Measurements from ENCODE around the gene PSME3. TPM values are rescaled to one million over a fixed set of nuclear protein-coding genes. Genes with fewer than 3 reads are reported as not detected.
"Not testable (repeated sequence)": the region's sequence is repeated elsewhere in the genome, so short reads cannot be mapped to it uniquely, and the experiment has no call there.

Gene PSME3
- polyA plus RNA-seq, 1 of the 3 experiments (the other 2 are of a cell fraction) = 139 TPM

DNA sequence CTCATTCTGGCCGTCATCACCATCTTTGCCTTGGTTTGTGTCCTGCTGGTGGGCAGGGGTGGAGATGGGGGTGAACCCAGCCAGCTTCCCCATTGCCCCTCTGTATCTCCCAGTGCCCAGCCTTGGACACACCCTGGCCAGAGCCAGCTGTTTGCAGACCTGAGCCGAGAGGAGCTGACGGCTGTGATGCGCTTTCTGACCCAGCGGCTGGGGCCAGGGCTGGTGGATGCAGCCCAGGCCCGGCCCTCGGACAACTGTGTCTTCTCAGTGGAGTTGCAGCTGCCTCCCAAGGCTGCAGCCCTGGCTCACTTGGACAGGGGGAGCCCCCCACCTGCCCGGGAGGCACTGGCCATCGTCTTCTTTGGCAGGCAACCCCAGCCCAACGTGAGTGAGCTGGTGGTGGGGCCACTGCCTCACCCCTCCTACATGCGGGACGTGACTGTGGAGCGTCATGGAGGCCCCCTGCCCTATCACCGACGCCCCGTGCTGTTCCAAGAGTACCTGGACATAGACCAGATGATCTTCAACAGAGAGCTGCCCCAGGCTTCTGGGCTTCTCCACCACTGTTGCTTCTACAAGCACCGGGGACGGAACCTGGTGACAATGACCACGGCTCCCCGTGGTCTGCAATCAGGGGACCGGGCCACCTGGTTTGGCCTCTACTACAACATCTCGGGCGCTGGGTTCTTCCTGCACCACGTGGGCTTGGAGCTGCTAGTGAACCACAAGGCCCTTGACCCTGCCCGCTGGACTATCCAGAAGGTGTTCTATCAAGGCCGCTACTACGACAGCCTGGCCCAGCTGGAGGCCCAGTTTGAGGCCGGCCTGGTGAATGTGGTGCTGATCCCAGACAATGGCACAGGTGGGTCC is 18.4 kb downstream of the PSME3 start:
- H3K9me3 ChIP-seq; H3K4me2 ChIP-seq; H2AFZ ChIP-seq (ENCODE audit: low read depth); H3K27me3 ChIP-seq (ENCODE audit: insufficient read depth); H3K79me2 ChIP-seq (ENCODE audit: insufficient read depth); H3K9ac ChIP-seq; H3K4me3 ChIP-seq (ENCODE audit: low read depth in 2 of 2, low read length in 1 of 2); DNase-seq; H3K36me3 ChIP-seq (replicated peaks in 1 of 2; ENCODE audit: control insufficient read depth in 1 of 2, insufficient read depth in 2 of 2, low read length in 1 of 2); H3K27ac ChIP-seq (ENCODE audit: low read depth in 2 of 2, low read length in 1 of 2); H3F3A ChIP-seq (replicated peaks; ENCODE audit: insufficient read depth); H3K4me1 ChIP-seq (ENCODE audit: control insufficient read depth in 1 of 2, insufficient read depth in 2 of 2, low read depth in 1 of 2, low read length in 1 of 2); H4K20me1 ChIP-seq (ENCODE audit: insufficient read depth); H3K9me2 ChIP-seq; POLR2A ChIA-PET: not testable (repeated sequence)
- CTCF ChIA-PET = interaction anchor here (1.6 kb wide), 1 partner anchor 27 kb away, joined by 3 read pairs; no protein-coding TSS in a partner anchor
- 50% methylated on average over 4 of the region's 28 CpGs for WGBS (ENCODE audit: low lambda C conversion rate)

DNA sequence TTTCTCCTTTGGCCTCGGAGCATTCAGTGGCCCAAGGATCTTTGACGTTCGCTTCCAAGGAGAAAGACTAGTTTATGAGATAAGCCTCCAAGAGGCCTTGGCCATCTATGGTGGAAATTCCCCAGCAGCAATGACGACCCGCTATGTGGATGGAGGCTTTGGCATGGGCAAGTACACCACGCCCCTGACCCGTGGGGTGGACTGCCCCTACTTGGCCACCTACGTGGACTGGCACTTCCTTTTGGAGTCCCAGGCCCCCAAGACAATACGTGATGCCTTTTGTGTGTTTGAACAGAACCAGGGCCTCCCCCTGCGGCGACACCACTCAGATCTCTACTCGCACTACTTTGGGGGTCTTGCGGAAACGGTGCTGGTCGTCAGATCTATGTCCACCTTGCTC is 19.2 kb downstream of the PSME3 start:
- H3K4me2 ChIP-seq = no peak overlapping the region
- ChIA-PET POLR2A (no interaction called here), CTCF (interaction anchor here (1.0 to 1.6 kb wide), 3 partner anchors 8 to 28 kb away, joined by 3 read pairs; partner anchors contain the start of gene AOC2)
- no peak overlapping the region for H3K9ac ChIP-seq
- no peak for DNase-seq
- H2AFZ ChIP-seq (ENCODE audit: low read depth) = no peak overlapping the region
- H3K27ac ChIP-seq (ENCODE audit: low read depth in 2 of 2, low read length in 1 of 2) = no peak overlapping the region
- WGBS (ENCODE audit: low lambda C conversion rate) = 86% methylated on average over 12 of the region's 15 CpGs
- H3F3A ChIP-seq (replicated peaks; ENCODE audit: insufficient read depth) = no peaks in the 10 kb centered on the region
- no peaks in the 10 kb centered on the region for H3K36me3 ChIP-seq (replicated peaks in 1 of 2; ENCODE audit: control insufficient read depth in 1 of 2, insufficient read depth in 2 of 2, low read length in 1 of 2)
- H3K4me3 ChIP-seq (ENCODE audit: low read depth in 2 of 2, low read length in 1 of 2) = no peak overlapping the region
- TF ChIP-seq, protein P1, sequence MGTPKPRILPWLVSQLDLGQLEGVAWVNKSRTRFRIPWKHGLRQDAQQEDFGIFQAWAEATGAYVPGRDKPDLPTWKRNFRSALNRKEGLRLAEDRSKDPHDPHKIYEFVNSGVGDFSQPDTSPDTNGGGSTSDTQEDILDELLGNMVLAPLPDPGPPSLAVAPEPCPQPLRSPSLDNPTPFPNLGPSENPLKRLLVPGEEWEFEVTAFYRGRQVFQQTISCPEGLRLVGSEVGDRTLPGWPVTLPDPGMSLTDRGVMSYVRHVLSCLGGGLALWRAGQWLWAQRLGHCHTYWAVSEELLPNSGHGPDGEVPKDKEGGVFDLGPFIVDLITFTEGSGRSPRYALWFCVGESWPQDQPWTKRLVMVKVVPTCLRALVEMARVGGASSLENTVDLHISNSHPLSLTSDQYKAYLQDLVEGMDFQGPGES (IDR thresholded peaks at IDR 0.05; ENCODE audit: low read depth, low read length) = no peak
- TF ChIP-seq MEF2A (IDR thresholded peaks at IDR 0.05; ENCODE audit: borderline replicate concordance, low read depth) = no peak
- no peak for TF ChIP-seq RCOR1 (IDR thresholded peaks at IDR 0.05; ENCODE audit: low read length)
- TF ChIP-seq, protein P2, sequence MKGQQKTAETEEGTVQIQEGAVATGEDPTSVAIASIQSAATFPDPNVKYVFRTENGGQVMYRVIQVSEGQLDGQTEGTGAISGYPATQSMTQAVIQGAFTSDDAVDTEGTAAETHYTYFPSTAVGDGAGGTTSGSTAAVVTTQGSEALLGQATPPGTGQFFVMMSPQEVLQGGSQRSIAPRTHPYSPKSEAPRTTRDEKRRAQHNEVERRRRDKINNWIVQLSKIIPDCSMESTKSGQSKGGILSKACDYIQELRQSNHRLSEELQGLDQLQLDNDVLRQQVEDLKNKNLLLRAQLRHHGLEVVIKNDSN (IDR thresholded peaks at IDR 0.05; ENCODE audit: borderline replicate concordance, low read depth) = no peak
- TF ChIP-seq CHD2 (IDR thresholded peaks at IDR 0.05; ENCODE audit: low read length, partially characterized antibody) = no peak
- TF ChIP-seq SMC3 (IDR thresholded peaks at IDR 0.05; ENCODE audit: low read depth, low read length) = no peak
- H4K20me1 ChIP-seq (ENCODE audit: insufficient read depth) = no peaks in the 10 kb centered on the region
- H3K9me2 ChIP-seq = no peaks in the 10 kb centered on the region
- H3K79me2 ChIP-seq (ENCODE audit: insufficient read depth) = no peaks in the 10 kb centered on the region
- H3K9me3 ChIP-seq = no peaks in the 10 kb centered on the region
- no peaks in the 10 kb centered on the region for H3K27me3 ChIP-seq (ENCODE audit: insufficient read depth)
- peaks cover 0 to 4% of the 10 kb centered on the region in 2 experiments; a peak in 1 of 4 replicates for H3K4me1 ChIP-seq (ENCODE audit: control insufficient read depth in 1 of 2, insufficient read depth in 2 of 2, low read depth in 1 of 2, low read length in 1 of 2)

DNA sequence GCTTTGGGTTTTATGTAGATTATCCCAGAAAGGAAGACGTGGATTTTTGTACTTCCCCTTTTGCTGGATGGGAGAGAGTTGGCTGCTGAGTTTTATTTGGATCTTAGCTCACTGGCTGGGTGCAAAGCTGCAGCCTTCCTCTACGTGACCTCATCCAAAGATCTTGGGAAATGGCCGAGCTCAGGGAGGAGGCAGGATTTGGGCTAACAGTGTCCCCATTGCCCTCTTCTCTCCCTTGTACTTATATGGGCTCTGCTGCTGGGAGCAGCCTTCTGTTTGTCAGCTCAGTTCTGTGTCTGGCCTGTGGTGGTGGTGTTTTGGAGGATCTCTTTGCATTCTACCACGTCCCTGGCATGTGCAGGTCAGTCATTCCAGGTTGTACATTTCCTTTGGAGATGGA is 19.8 kb downstream of the PSME3 start:
- Histone ChIP-seq H3K27me3 (ENCODE audit: insufficient read depth) (no peaks in the 10 kb centered on the region), H3K4me1 (ENCODE audit: control insufficient read depth in 1 of 2, insufficient read depth in 2 of 2, low read depth in 1 of 2, low read length in 1 of 2) (peaks cover 0 to 4% of the 10 kb centered on the region in 2 experiments; a peak in 1 of 4 replicates), H3K79me2 (ENCODE audit: insufficient read depth) (no peaks in the 10 kb centered on the region), H3K4me3 (ENCODE audit: low read depth in 2 of 2, low read length in 1 of 2) (no peak overlapping the region), H3K27ac (ENCODE audit: low read depth in 2 of 2, low read length in 1 of 2) (no peak overlapping the region), H3F3A (replicated peaks; ENCODE audit: insufficient read depth) (no peaks in the 10 kb centered on the region), H3K9me3 (no peaks in the 10 kb centered on the region), H2AFZ (ENCODE audit: low read depth) (no peak overlapping the region), H3K4me2 (no peak overlapping the region), H4K20me1 (ENCODE audit: insufficient read depth) (no peaks in the 10 kb centered on the region), H3K36me3 (replicated peaks in 1 of 2; ENCODE audit: control insufficient read depth in 1 of 2, insufficient read depth in 2 of 2, low read length in 1 of 2) (no peaks in the 10 kb centered on the region), H3K9ac (no peak overlapping the region), H3K9me2 (no peaks in the 10 kb centered on the region)
- 56% methylated on average over 4 of the region's 4 CpGs for WGBS (ENCODE audit: low lambda C conversion rate)
- ChIA-PET POLR2A (no interaction called here), CTCF (interaction anchor here (1.0 to 1.2 kb wide), 5 partner anchors 9 to 84 kb away, joined by 3 to 4 read pairs (median 3); partner anchors contain the start of genes AOC2 and BECN1)
- no peak for DNase-seq
- TF ChIP-seq MXI1 (IDR thresholded peaks at IDR 0.05; ENCODE audit: low read depth, low read length) (no peak), NRF1 (IDR thresholded peaks at IDR 0.05; ENCODE audit: low read depth, low read length) (no peak), RAD21 (IDR thresholded peaks at IDR 0.05; ENCODE audit: low read length) (no peak), POLR2AphosphoS5 (IDR thresholded peaks at IDR 0.05; ENCODE audit: low read depth, low read length) (no peak)
- TF ChIP-seq, protein P3, sequence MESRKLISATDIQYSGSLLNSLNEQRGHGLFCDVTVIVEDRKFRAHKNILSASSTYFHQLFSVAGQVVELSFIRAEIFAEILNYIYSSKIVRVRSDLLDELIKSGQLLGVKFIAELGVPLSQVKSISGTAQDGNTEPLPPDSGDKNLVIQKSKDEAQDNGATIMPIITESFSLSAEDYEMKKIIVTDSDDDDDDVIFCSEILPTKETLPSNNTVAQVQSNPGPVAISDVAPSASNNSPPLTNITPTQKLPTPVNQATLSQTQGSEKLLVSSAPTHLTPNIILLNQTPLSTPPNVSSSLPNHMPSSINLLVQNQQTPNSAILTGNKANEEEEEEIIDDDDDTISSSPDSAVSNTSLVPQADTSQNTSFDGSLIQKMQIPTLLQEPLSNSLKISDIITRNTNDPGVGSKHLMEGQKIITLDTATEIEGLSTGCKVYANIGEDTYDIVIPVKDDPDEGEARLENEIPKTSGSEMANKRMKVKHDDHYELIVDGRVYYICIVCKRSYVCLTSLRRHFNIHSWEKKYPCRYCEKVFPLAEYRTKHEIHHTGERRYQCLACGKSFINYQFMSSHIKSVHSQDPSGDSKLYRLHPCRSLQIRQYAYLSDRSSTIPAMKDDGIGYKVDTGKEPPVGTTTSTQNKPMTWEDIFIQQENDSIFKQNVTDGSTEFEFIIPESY (IDR thresholded peaks at IDR 0.05; ENCODE audit: borderline replicate concordance, low read depth) = no peak
- TF ChIP-seq, protein P4, sequence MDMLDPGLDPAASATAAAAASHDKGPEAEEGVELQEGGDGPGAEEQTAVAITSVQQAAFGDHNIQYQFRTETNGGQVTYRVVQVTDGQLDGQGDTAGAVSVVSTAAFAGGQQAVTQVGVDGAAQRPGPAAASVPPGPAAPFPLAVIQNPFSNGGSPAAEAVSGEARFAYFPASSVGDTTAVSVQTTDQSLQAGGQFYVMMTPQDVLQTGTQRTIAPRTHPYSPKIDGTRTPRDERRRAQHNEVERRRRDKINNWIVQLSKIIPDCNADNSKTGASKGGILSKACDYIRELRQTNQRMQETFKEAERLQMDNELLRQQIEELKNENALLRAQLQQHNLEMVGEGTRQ (IDR thresholded peaks at IDR 0.05; ENCODE audit: borderline replicate concordance, low read depth, low read length) = no peak
